Fibroblast of mammary gland (primary cell): ENCODE results near the gene GRHPR.

ENCODE experiments used
- DNase-seq: peaks from one replicate; pipeline ENCODE4 v3.0.0-alpha.2; 2010; ENCODE audit warnings: low read depth
- H3K4me3 ChIP-seq: 2 replicates; pipeline ENCODE4 v1.5.1; 2011; ENCODE audit warnings: low read depth, mild to moderate bottlenecking, low read length, moderate library complexity; ENCODE audit not compliant: control insufficient read depth
- CTCF ChIP-seq: conservative IDR thresholded peaks from 2 replicates; pipeline ENCODE4 v1.5.1; 2011; ENCODE audit warnings: low read depth, low read length, inconsistent platforms; ENCODE audit not compliant: control insufficient read depth, insufficient read depth

Gene GRHPR

GRCh38 chr9:37444890-37445289 is 22.4 kb downstream of the GRHPR start:
- H3K4me3 ChIP-seq = no peak overlapping the region
- TF ChIP-seq CTCF = no peak
- no peak for DNase-seq

GRCh38 chr9:37445832-37446231 is 23.3 kb downstream of the GRHPR start:
- DNase-seq = no peak
- no peak overlapping the region for H3K4me3 ChIP-seq
- TF ChIP-seq CTCF = no peak

- no peak for TF ChIP-seq CTCF
- DNase-seq = no peak
These were observed 23.9 kb downstream of the GRHPR start for GRCh38 chr9:37446401-37446800.

GRCh38 chr9:37447111-37447510 is 24.6 kb downstream of the GRHPR start:
- no peak overlapping the region for H3K4me3 ChIP-seq
- TF ChIP-seq CTCF = no peak
- no peak for DNase-seq

More at GRCh38 chr9:37446401-37446800, 23.9 kb downstream of the GRHPR start:
- no peak overlapping the region for H3K4me3 ChIP-seq

- H3K4me3 ChIP-seq = no peak overlapping the region
- no peak for DNase-seq
- no peak for TF ChIP-seq CTCF
These were observed 27.6 kb downstream of the GRHPR start for GRCh38 chr9:37449862-37450632.

GRCh38 chr9:37451628-37452027 is 29.1 kb downstream of the GRHPR start:
- TF ChIP-seq CTCF = no peak
- H3K4me3 ChIP-seq = no peak overlapping the region
- no peak for DNase-seq

GRCh38 chr9:37452611-37453010 is 30.1 kb downstream of the GRHPR start:
- DNase-seq = no peak
- no peak for TF ChIP-seq CTCF
- no peak overlapping the region for H3K4me3 ChIP-seq
